OCI-LY3 (cell line): ENCODE measurements around the gene RBM20.

Experiments
- H2AFZ ChIP-seq: fragments of 200-600, 300-600 bp; shearing (Covaris generic); 2 replicates; pipeline ENCODE4 v1.6.0; 2014; ENCODE audit warnings: antibody characterized with exemption, low read depth, low read length
- H3K27ac ChIP-seq: fragments of 200-600, 300-600 bp; sonication (generic); 2 replicates; pipeline ENCODE4 v1.5.1; 2014; ENCODE audit warnings: mild to moderate bottlenecking, low read length, moderate library complexity, mixed read lengths
- H3K27me3 ChIP-seq: fragments of 200-600, 300-600 bp; sonication (generic); 2 replicates; pipeline ENCODE4 v1.6.1; 2014; ENCODE audit warnings: low read depth, low read length, mixed read lengths
- H3K36me3 ChIP-seq: fragments of 200-600, 300-600 bp; sonication (generic); replicated peaks from 2 replicates; pipeline ENCODE3; 2014; ENCODE audit warnings: low read depth, low read length, mixed read lengths
- H3K4me1 ChIP-seq: fragments of 300-600, 200-600 bp; sonication (generic); 2 replicates; pipeline ENCODE4 v1.6.1; 2014; ENCODE audit warnings: low read length, mixed read lengths
- H3K4me2 ChIP-seq: fragments of 200-600, 300-600 bp; sonication (generic); 2 replicates; pipeline ENCODE4 v1.6.1; 2014; ENCODE audit warnings: low read length, mixed read lengths
- H3K4me3 ChIP-seq: fragments of 300-600, 200-600 bp; sonication (generic); 2 replicates; pipeline ENCODE4 v1.5.1; 2014; ENCODE audit warnings: antibody characterized with exemption, mild to moderate bottlenecking, low read length, moderate library complexity
- H3K79me2 ChIP-seq: fragments of 300-600, 200-600 bp; shearing (Covaris generic); 2 replicates; pipeline ENCODE4 v1.6.1; 2014; ENCODE audit warnings: mild to moderate bottlenecking, low read length, mixed read lengths
- H3K9ac ChIP-seq: fragments of 300-600, 200-600 bp; shearing (Covaris generic); 2 replicates; pipeline ENCODE4 v1.6.0; 2014; ENCODE audit warnings: mild to moderate bottlenecking, low read length, moderate library complexity
- H3K9me3 ChIP-seq: fragments of 200-600, 300-600 bp; shearing (Covaris generic); 2 replicates; pipeline ENCODE4 v1.6.1; 2014; ENCODE audit warnings: low read length, mixed read lengths; ENCODE audit not compliant: insufficient read depth
- H4K20me1 ChIP-seq: fragments of 200-600, 300-600 bp; sonication (generic); 2 replicates; pipeline ENCODE4 v1.6.1; 2016; ENCODE audit warnings: low read length, mixed read lengths; ENCODE audit not compliant: insufficient read depth
- CTCF ChIP-seq: fragments of 200-600, 300-600 bp; sonication (generic); IDR thresholded peaks from 2 replicates; pipeline ENCODE4 v1.5.1; 2014; ENCODE audit warnings: antibody characterized with exemption, low read length, low read depth
- EZH2phosphoT487 ChIP-seq: fragments of 200-600 bp; shearing (Covaris generic); IDR thresholded peaks from 2 replicates; pipeline ENCODE4 v1.6.1; 2018; ENCODE audit warnings: antibody characterized with exemption, mixed run types, low read depth

RBM20 gene

GRCh38 chr10:110812583-110812982 is 168.4 kb downstream of the RBM20 start:
- Histone ChIP-seq H3K4me1 (peaks cover 29% of the 10 kb centered on the region), H3K4me2 (no peak overlapping the region), H3K36me3 (no peaks in the 10 kb centered on the region), H3K27me3 (no peaks in the 10 kb centered on the region), H3K4me3 (no peak overlapping the region), H4K20me1 (no peaks in the 10 kb centered on the region), H2AFZ (no peak overlapping the region), H3K79me2 (no peaks in the 10 kb centered on the region), H3K9me3 (no peaks in the 10 kb centered on the region), H3K27ac (no peak overlapping the region), H3K9ac (no peak overlapping the region)
- TF ChIP-seq EZH2phosphoT487 (no peak), CTCF (no peak)

- Histone ChIP-seq H3K4me3 (no peak overlapping the region), H3K27ac (no peak overlapping the region), H2AFZ (no peak overlapping the region), H3K4me2 (no peak overlapping the region), H3K9me3 (no peaks in the 10 kb centered on the region), H4K20me1 (no peaks in the 10 kb centered on the region), H3K79me2 (no peaks in the 10 kb centered on the region), H3K9ac (no peak overlapping the region), H3K36me3 (no peaks in the 10 kb centered on the region), H3K4me1 (peaks cover 31% of the 10 kb centered on the region), H3K27me3 (no peaks in the 10 kb centered on the region)
- no peak for TF ChIP-seq EZH2phosphoT487
- TF ChIP-seq CTCF, result no peak
Observed at GRCh38 chr10:110813743-110814472, 169.8 kb downstream of the RBM20 start.

GRCh38 chr10:110815354-110816004 is 171.3 kb downstream of the RBM20 start:
- H3K4me1 ChIP-seq, result peaks cover 31% of the 10 kb centered on the region
- no peak overlapping the region for H2AFZ ChIP-seq
- H3K27me3 ChIP-seq, result no peaks in the 10 kb centered on the region
- no peaks in the 10 kb centered on the region for H3K79me2 ChIP-seq
- no peak overlapping the region for H3K27ac ChIP-seq
- no peaks in the 10 kb centered on the region for H3K36me3 ChIP-seq
- H4K20me1 ChIP-seq, result no peaks in the 10 kb centered on the region
- H3K9me3 ChIP-seq, result no peaks in the 10 kb centered on the region
- H3K4me3 ChIP-seq, result no peak overlapping the region
- H3K9ac ChIP-seq, result no peak overlapping the region
- peak overlapping the region; percentile 52 for H3K4me2 ChIP-seq
- TF ChIP-seq CTCF (no peak), EZH2phosphoT487 (no peak)

- Histone ChIP-seq H3K27ac (no peak overlapping the region), H3K27me3 (no peaks in the 10 kb centered on the region), H3K79me2 (no peaks in the 10 kb centered on the region), H3K4me1 (peaks cover 38% of the 10 kb centered on the region), H4K20me1 (no peaks in the 10 kb centered on the region), H3K9me3 (no peaks in the 10 kb centered on the region), H3K9ac (no peak overlapping the region), H3K4me2 (peak overlapping the region; percentile 45), H2AFZ (peak overlapping the region; percentile 21; the same call in 1 of the 2 replicates), H3K36me3 (no peaks in the 10 kb centered on the region), H3K4me3 (no peak overlapping the region)
- TF ChIP-seq CTCF (no peak), EZH2phosphoT487 (no peak)
Observed at GRCh38 chr10:110817614-110818013, 173.5 kb downstream of the RBM20 start.
